ENCODE measurements around the gene SIAH2. TPM values are rescaled to one million over a fixed set of nuclear protein-coding genes. Genes with fewer than 3 reads are reported as not detected.

Gene SIAH2
- total and polyA plus RNA-seq, 2 of the 8 experiments (the other 6 are each of a cell fraction or from before 2014, with no cell fraction given): 23.9 to 34.2 TPM

GRCh38 chr3:150760431-150761200 is 2.4 kb downstream of the SIAH2 start:
- Histone ChIP-seq H3K56ac (replicated peaks; ENCODE audit: insufficient read length, low read depth, low read length) (no peak overlapping the region), H3K79me1 (ENCODE audit: low read depth, low read length) (no peaks in the 10 kb centered on the region; the same call in 1 of the 2 replicates), H3K27me3 (replicated peaks in 1 of 4; ENCODE audit: control insufficient read depth in 3 of 4, extremely low read depth in 1 of 4, insufficient read depth in 3 of 4, low read length in 3 of 4) (peaks cover 0 to 7% (median 3%) of the 10 kb centered on the region in 4 experiments; a peak in 4 of 7 replicates), H3K9me3 (ENCODE audit: insufficient read depth in 2 of 2, low read depth in 1 of 2, low read length in 1 of 2) (no peaks in the 10 kb centered on the region), H3K9ac (replicated peaks in 1 of 4; ENCODE audit: extremely low read depth in 1 of 4, low read depth in 3 of 4, low read length in 3 of 4) (no peak overlapping the region), H2BK15ac (ENCODE audit: low read length) (no peak overlapping the region), H2BK12ac (ENCODE audit: low read depth, low read length) (no peak overlapping the region), H3K4me2 (ENCODE audit: insufficient read depth in 1 of 2, low read depth in 2 of 2, low read length in 2 of 2) (peak overlapping the region; percentile 84 to 99; a peak in 2 of 4 replicates), H2BK120ac (replicated peaks; ENCODE audit: low read depth, low read length) (no peak overlapping the region), H3K23ac (ENCODE audit: insufficient read length) (no peak overlapping the region), H3K27ac (ENCODE audit: low read depth, low read length) (no peak overlapping the region), H3K18ac (ENCODE audit: extremely low read depth, low read length) (no peak overlapping the region), H4K20me1 (replicated peaks in 1 of 2; ENCODE audit: control insufficient read depth in 1 of 2, insufficient read depth in 2 of 2, low read length in 2 of 2) (no peaks in the 10 kb centered on the region), H2BK5ac (ENCODE audit: low read depth, low read length) (no peak overlapping the region), H3K4me3 (ENCODE audit: extremely low read depth in 1 of 4, insufficient read depth in 2 of 4, low read depth in 3 of 4, low read length in 4 of 4) (peak overlapping the region in 1 of 4 experiments; percentile 79; a peak in 2 of 8 replicates), H2AK5ac (ENCODE audit: low read depth, low read length) (no peak overlapping the region), H3K4me1 (replicated peaks in 1 of 4; ENCODE audit: control insufficient read depth in 3 of 4, insufficient read depth in 4 of 4, low read length in 3 of 4) (peaks cover 2 to 5% (median 5%) of the 10 kb centered on the region in 4 experiments; a peak in 5 of 7 replicates), H4K91ac (replicated peaks; ENCODE audit: insufficient read length, low read length) (no peak overlapping the region), H4K5ac (ENCODE audit: insufficient read length, low read depth, low read length) (no peak overlapping the region), H4K8ac (ENCODE audit: extremely low read depth, insufficient read depth, low read length) (no peak overlapping the region), H2AFZ (ENCODE audit: low read length) (no peak overlapping the region), H3K36me3 (ENCODE audit: control insufficient read depth in 2 of 4, insufficient read depth in 4 of 4, low read length in 3 of 4) (no peaks in the 10 kb centered on the region), H3K23me2 (ENCODE audit: low read depth, low read length) (peaks cover 9% of the 10 kb centered on the region), H3K14ac (ENCODE audit: insufficient read length) (no peak overlapping the region), H2BK20ac (ENCODE audit: low read length) (no peak overlapping the region), H3K79me2 (ENCODE audit: control insufficient read depth in 1 of 2, insufficient read depth in 2 of 2, low read length in 2 of 2) (peaks cover 0 to 19% of the 10 kb centered on the region in 2 experiments; a peak in 2 of 4 replicates), H3K4ac (replicated peaks; ENCODE audit: insufficient read length, low read depth, low read length) (no peak overlapping the region)
- DNase-seq (ENCODE audit: low read depth in 1 of 2, low spot score in 2 of 2): no peak
- 95% methylated on average over 6 of the region's 6 CpGs; no CpG with 5 or more reads in 1 of the 2 experiments for WGBS, 2 experiments (ENCODE audit: extremely low coverage in 1 of 2, insufficient coverage in 1 of 2, insufficient read length in 1 of 2, insufficient replicate concordance in 2 of 2, low coverage in 1 of 2, low lambda C conversion rate in 2 of 2, missing lambda C conversion rate in 1 of 2)
- ChIA-PET CTCF (ENCODE audit: partially characterized antibody) (interaction anchor here (0.7 to 4.8 kb wide), 7 partner anchors 13 to 104 kb away, joined by 3 to 23 read pairs (median 6); no protein-coding TSS in a partner anchor), POLR2A (ENCODE audit: partially characterized antibody) (interaction anchor here (0.9 to 2.4 kb wide), 3 partner anchors 8 to 36 kb away, joined by 3 to 10 read pairs (median 6); no protein-coding TSS in a partner anchor)
- FAIRE-seq: no peak
- no peak for TF ChIP-seq SAP30 (IDR thresholded peaks at IDR 0.05; ENCODE audit: insufficient read depth, insufficient replicate concordance, low read length)
- TF ChIP-seq NANOG (IDR thresholded peaks at IDR 0.05; ENCODE audit: insufficient read depth, low read depth, low read length, poor library complexity, severe bottlenecking): no peak
- no peak for TF ChIP-seq YY1 (IDR thresholded peaks at IDR 0.05; ENCODE audit: low read depth, low read length)
- TF ChIP-seq BCL11A (IDR thresholded peaks at IDR 0.05; ENCODE audit: low read depth in 2 of 2, low read length in 2 of 2): no peak
- TF ChIP-seq RBBP5 (IDR thresholded peaks at IDR 0.05; ENCODE audit: borderline replicate concordance, low read depth, low read length): no peak
- TF ChIP-seq CTBP2 (IDR thresholded peaks at IDR 0.05; ENCODE audit: borderline replicate concordance, insufficient read depth, insufficient read length, low read length): no peak
- TF ChIP-seq CREB1 (IDR thresholded peaks at IDR 0.05): no peak
- no peak for TF ChIP-seq POLR2A (IDR thresholded peaks at IDR 0.05; ENCODE audit: control extremely low read depth in 1 of 2, low read depth in 2 of 2, low read length in 2 of 2)
- no peak for TF ChIP-seq JUN (IDR thresholded peaks at IDR 0.05; ENCODE audit: low read depth, low read length)
- TF ChIP-seq PHF8 (conservative IDR thresholded peaks at IDR 0.05; ENCODE audit: low read depth, low read length): no peak
- TF ChIP-seq HDAC6 (IDR thresholded peaks at IDR 0.05; ENCODE audit: low read depth, low read length): no peak
- TF ChIP-seq MAFK (IDR thresholded peaks at IDR 0.05; ENCODE audit: low read depth, low read length): no peak
